Measurements from ENCODE around the gene TMEM115.

TMEM115 gene

DNA sequence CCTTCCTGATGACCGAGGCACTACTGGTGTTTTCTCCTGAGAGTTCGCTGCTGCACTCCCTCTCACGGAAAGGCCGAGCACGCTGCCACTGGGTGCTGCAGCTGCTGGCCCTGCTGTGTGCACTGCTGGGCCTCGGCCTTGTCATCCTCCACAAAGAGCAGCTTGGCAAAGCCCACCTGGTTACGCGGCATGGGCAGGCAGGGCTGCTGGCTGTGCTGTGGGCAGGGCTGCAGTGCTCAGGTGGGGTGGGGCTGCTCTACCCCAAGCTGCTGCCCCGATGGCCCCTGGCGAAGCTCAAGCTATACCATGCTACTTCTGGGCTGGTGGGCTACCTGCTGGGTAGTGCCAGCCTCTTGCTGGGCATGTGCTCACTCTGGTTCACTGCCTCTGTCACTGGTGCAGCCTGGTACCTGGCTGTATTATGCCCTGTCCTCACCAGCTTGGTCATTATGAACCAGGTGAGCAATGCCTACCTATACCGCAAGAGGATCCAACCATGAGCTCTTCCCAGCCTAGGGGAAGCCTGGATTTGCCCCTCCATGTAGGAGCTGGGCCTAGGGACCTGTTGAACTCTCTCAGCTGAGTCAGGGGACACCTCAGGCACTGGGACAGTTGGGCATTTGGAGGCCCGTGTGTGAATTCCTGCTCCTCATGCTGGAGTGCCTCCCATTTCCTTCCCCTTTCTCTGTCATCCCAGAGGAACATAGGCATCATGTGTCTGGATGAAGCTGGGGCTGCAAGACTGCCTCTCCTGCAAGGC, 5.9 kb downstream of the TMEM115 start:
- no peak for DNase-seq (ENCODE audit: low read depth in 3 of 3)

GRCh38 chr3:50352781-50353180, 6.5 kb downstream of the TMEM115 start:
- no peak for DNase-seq (ENCODE audit: low read depth in 3 of 3)

DNA sequence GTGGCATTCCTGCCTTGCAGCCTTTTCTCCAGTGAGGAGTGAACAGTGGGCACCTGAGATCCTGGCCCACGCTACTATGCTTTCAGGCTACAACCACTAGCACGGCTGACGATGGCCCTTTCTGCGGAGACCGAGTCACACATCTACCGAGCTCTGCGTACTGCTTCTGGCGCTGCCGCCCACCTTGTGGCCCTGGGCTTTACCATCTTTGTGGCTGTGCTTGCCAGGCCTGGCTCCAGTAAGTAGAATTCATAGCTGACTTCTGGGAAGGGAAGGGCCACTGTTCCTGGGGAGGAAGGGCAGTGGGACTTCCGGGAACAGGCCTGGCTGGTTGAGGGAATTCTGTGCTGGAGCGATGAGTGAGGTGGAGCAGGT, 8.0 kb downstream of the TMEM115 start:
- DNase-seq (ENCODE audit: low read depth in 3 of 3), result no peak

- DNase-seq (ENCODE audit: low read depth in 3 of 3), result peak; percentile 96 to 99 (median 96)
These were observed 8.6 kb downstream of the TMEM115 start, which contains the start of the genes CYB561D2 and NPRL2 for GRCh38 chr3:50350527-50351322. Gene CYB561D2, plus strand, starts transcription at chr3:50350862. Its CDS starts 572 bp downstream, at chr3:50351434. Gene NPRL2, minus strand, starts transcription at chr3:50350775. Its CDS starts 123 bp downstream, at chr3:50350652.

- DNase-seq (ENCODE audit: low read depth in 3 of 3), result no peak
These were observed 9.2 kb downstream of the TMEM115 start for GRCh38 chr3:50350213-50350526.

DNA sequence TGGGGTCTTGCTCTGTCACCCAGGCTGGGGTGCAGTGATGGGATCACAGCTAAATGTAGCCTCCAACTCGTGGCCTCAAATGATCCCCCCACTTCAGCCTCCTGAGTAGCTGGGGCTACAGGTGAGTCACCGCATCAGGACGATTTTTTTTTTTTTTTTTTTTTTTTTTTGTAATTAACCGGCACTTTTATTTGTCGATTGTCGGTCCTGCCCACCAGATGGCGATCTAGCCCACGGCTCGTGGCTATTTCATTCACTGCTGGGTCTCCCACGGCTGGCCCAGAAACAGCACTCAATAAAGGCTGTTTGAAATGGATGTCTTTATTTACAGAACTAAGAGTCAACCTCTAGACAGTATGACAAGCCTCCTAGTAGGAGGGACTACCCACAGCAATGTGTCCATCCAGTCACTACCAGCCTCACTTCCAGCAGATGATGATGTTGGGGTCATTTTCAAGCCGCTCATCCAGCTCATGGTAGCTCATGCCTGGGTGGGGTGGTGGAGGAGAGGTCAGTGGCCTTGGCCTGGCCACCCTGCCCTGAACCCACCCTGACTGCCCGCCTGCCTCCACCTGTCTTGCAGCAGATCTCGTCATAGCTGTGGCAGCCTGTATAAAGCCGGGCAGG, 12.0 kb downstream of the TMEM115 start:
- peak; percentile 39 to 57 (median 56) for DNase-seq (ENCODE audit: low read depth in 3 of 3)

DNA sequence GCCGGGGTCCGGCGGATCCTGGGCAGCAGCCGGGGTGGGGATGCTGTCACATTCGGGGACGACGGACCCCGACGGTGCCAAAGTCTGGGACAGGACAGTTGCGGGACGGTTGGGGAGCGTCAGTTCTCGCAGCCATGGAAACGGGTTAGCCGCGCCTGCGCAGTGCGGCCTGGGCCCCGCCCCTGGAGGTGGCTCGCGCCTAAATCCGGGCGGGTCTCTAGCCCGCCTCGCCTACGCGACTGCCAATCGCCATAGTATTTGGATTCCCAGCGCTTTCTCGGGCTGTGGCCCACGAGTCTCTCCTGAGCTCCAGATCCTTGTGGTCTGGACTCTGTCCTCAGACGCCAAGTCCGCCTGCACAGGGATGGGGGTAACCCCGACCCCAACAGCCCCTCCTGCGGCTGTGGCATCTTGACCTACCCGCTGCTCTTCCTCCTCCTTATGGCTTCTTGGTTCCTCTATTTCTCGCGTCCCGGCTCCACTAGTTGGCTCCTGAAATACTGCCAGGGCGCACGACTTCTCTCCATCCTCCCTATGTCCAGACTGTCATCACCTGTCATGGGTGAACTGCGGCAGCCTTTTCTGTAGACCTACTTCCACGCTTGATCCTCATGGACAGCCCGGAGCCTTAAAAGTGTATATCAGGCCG, 13.6 kb downstream of the TMEM115 start, which contains the start of gene ZMYND10:
TSS of gene ZMYND10 (minus strand) at position 147 of the 649 bp plus-strand sequence. CDS start 153 bp downstream, outside the sequence.
- DNase-seq (ENCODE audit: low read depth in 3 of 3), result peak; percentile 59 to 70 (median 70)

DNA sequence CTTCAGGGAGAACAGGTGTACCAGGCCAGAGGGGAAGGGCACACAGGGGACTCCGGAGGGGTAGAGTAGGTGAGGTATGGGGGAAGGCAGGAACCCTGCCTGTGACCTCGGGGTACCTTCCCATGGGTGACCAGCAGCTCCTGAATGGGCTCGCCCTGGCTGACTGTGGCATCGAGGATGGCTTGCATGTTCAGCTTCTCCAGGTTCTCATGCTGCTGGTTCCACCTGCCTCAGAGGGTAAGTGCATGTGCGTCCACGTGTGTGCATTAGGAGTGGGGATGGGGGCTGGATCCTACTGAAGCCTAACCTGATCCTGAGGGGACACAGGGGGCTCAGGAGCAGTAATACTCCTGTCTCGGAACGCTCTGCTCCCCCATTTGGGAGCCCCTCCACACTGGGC, 14.3 kb downstream of the TMEM115 start:
- no peak for DNase-seq (ENCODE audit: low read depth in 3 of 3)

- DNase-seq (ENCODE audit: low read depth in 3 of 3), result no peak
These were observed 16.3 kb downstream of the TMEM115 start for GRCh38 chr3:50342813-50343633.

DNA sequence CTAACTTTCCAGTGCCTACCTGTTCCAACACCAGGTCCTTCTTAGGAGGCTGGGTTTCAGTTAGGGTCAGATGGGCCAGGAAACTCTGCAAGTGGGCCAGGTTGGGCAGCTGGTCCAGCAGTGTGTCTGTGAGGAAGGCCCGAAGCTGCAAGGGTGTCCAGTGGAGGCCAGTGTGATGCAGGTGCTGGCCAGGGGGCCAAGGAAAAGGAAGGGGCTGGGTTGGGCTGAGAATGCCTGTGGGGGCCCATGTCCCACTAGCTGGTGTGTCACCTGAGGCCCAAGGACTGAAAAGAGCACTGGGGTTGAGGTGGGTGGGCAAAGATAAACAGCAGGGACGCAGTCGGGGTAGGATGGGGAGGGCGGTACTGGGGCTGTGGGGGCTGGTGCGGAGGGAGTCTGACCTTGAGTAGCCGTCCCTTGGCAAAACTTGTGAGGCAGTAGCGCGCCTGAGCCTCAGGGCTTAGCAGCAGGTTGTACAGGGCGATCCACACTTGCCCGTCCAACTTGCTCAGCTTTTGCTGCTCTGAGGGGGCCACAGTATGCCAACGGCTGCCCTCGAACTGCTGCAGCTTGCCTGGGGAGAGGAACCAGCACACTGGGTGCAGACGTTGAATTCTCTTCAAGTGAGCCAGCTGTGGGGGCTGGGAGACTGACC, 17.2 kb downstream of the TMEM115 start:
- DNase-seq (ENCODE audit: low read depth in 3 of 3), result no peak

DNA sequence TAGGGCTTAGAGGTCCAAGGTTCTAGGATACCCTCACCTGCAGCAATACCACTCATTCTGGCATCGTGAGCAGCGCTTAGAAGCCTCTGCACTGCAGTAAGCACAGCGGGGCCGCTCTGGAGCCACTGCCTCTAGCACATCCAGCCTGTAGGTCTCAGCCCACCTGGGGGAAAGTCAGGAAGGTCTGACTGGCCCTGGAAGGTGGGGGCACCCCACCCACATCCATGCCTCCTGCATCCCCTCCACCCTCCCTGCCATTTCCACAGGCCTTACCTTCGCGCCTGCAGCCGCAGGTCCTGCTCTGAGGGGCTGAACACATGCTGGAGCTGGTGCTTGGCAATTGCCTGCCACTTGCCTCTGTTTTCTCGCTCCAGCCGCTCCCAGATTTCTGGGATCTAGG, 17.8 kb downstream of the TMEM115 start:
- DNase-seq (ENCODE audit: low read depth in 3 of 3), result no peak

DNA sequence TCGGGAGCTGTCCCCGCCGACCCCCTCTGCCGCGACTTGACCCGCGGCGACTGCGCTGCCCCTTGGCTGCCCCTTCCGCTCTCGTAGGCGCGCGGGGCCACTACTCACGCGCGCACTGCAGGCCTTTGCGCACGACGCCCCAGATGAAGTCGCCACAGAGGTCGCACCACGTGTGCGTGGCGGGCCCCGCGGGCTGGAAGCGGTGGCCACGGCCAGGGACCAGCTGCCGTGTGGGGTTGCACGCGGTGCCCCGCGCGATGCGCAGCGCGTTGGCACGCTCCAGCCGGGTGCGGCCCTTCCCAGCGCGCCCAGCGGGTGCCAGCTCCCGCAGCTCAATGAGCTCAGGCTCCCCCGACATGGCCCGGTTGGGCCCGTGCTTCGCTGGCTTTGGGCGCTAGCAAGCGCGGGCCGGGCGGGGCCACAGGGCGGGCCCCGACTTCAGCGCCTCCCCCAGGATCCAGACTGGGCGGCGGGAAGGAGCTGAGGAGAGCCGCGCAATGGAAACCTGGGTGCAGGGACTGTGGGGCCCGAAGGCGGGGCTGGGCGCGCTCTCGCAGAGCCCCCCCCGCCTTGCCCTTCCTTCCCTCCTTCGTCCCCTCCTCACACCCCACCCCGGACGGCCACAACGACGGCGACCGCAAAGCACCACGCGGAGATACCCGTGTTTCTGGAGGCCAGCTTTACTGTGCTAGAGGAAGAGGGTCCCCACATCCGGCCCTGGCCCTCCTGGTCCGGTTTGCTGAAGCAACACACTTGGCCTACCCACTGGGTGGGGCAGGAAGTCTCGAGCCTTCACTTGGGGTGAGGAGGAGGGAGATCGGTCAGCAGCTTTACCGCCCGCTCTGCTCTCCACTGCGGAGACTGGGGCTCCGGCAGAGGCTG, 18.6 kb downstream of the TMEM115 start, which contains the start of gene RASSF1:
TSS of gene RASSF1 (minus strand) at position 389 of the 882 bp plus-strand sequence. CDS start at position 358, 31 bp downstream.
- DNase-seq (ENCODE audit: low read depth in 3 of 3), result peak in 2 of 3 donors; percentile 56 to 65

- no peak for DNase-seq (ENCODE audit: low read depth in 3 of 3)
These were observed 19.2 kb downstream of the TMEM115 start for GRCh38 chr3:50340147-50340447.

DNA sequence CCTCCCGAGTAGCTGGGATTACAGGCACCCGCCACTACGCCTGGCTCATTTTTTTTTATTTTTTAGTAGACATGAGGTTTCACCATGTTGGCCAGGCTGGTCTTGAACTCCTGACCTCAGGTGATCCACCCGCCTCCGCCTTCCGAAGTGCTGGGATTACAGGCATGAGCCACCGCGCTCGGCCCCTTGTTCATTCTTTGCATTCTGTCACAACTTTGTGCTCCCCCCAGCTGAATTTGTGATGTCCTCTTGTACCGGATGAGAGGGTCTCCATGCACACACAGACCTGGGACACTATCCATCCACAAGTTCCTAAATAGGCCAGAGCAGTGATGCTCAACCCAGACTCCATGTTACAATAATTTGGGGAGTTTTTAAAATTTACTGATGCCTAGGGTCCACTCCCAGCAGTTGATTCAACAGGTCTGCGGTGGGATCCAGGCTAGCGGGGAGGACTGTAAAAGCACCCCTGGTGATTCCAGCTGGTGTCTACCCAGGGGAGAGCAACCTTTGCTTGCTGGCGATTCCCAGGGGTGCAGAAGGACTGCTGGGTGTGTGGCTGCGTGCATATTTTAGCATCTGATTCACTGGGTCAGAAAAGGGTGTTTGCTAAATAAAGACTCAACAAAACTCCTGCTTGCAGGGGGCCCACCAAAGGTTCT, 19.7 kb downstream of the TMEM115 start:
- DNase-seq (ENCODE audit: low read depth in 3 of 3), result no peak

- no peak for DNase-seq (ENCODE audit: low read depth in 3 of 3)
These were observed 20.4 kb downstream of the TMEM115 start for GRCh38 chr3:50338965-50339364.

- DNase-seq (ENCODE audit: low read depth in 3 of 3), result peak; percentile 94 to 97 (median 95)
These were observed 22.0 kb downstream of the TMEM115 start for GRCh38 chr3:50337175-50337861.

- DNase-seq (ENCODE audit: low read depth in 3 of 3), result no peak
These were observed 22.7 kb downstream of the TMEM115 start for GRCh38 chr3:50336452-50337174.

All from stimulated activated CD4-positive, alpha-beta T cell treated with anti-CD3 and anti-CD28 coated beads, TNF-alpha, amount 100 ng/mL, for 48 hours (primary cell).